Breast epithelium (tissue), 4 donors: Measurements from ENCODE around the gene SPATA6L. TPM values are rescaled to one million over a fixed set of nuclear protein-coding genes. Genes with fewer than 3 reads are reported as not detected.
"Not testable (repeated sequence)": the region's sequence is repeated elsewhere in the genome, so short reads cannot be mapped to it uniquely, and the experiment has no call there.

ENCODE experiments used
- DNase-seq, 2 donors: peaks; one replicate each; pipeline ENCODE4 v3.0.0-alpha.2; 2019; ENCODE audit warnings: low spot score in 2 of 2
- H3K27ac ChIP-seq, 2 donors: fragments of 200-600 bp; sonication (generic) in 1 of 2; one replicate each; pipeline ENCODE4 v1.5.1; 2016 to 2019; ENCODE audit warnings: mild to moderate bottlenecking in 1 of 2
- H3K27me3 ChIP-seq, 2 donors: fragments of 200-600 bp; sonication (generic) in 1 of 2; one replicate each; pipeline versions ENCODE4 v1.5.1 to v1.6.0; 2017 to 2019; ENCODE audit warnings: control low read depth in 1 of 2, mild to moderate bottlenecking in 1 of 2
- H3K36me3 ChIP-seq: fragments of 200-600 bp; one replicate; pipeline ENCODE4 v1.5.1; 2019
- H3K4me1 ChIP-seq, 2 donors: fragments of 200-600 bp; sonication (generic); one replicate each; pipeline ENCODE4 v1.5.1; 2016 to 2019; ENCODE audit warnings: control low read depth in 1 of 2
- H3K4me3 ChIP-seq, 3 donors: fragments of 200-600 bp; sonication (generic); 1 replicate in 2 of 3; 2 replicates in 1 of 3; pipeline ENCODE4 v1.5.1; 2016 to 2019; ENCODE audit warnings: mild to moderate bottlenecking in 3 of 3, moderate library complexity in 2 of 3
- H3K9me3 ChIP-seq, 2 donors: fragments of 200-600 bp; sonication (generic) in 1 of 2; one replicate each; pipeline ENCODE4 v1.5.1; 2016 to 2019; ENCODE audit warnings: control low read depth in 1 of 2
- CTCF ChIP-seq, 3 donors: fragments of 450-650 bp; IDR thresholded peaks; one replicate each; pipeline ENCODE4 v1.5.1; 2016 to 2017; ENCODE audit warnings: antibody characterized with exemption in 3 of 3, mild to moderate bottlenecking in 3 of 3, moderate library complexity in 3 of 3
- POLR2A ChIP-seq: fragments of 450-650 bp; IDR thresholded peaks from one replicate; pipeline ENCODE4 v1.6.1; 2016; ENCODE audit warnings: antibody characterized with exemption, mild to moderate bottlenecking, moderate library complexity
- POLR2AphosphoS5 ChIP-seq, 3 donors: sonication (generic); formaldehyde crosslinking; IDR thresholded peaks; one replicate each; pipeline ENCODE4 v1.6.1; 2017; ENCODE audit warnings: antibody characterized with exemption in 3 of 3
- intact Hi-C: fragments of 100-400 bp; cut with DNase I; formaldehyde crosslinking; loops from one replicate; pipeline ENCODE4 v1.15.1; 2023; ENCODE audit warnings: low total_unique reads
- total RNA-seq, 3 donors: library from RNA; depleted of rRNA; stranded (reverse); fragments of >200 nt; gene quantifications; one replicate each; pipeline ENCODE4 v1.1.0, GENCODE V29; 2016

SPATA6L gene
- total RNA-seq, 3 donors from 2014 or later = 1.4 to 22.5 (median 14.4) TPM

GRCh38 chr9:4614627-4615026, 51.7 kb downstream of the SPATA6L start:
- TF ChIP-seq POLR2AphosphoS5 (IDR thresholded peaks at IDR 0.05) = no peak
- TF ChIP-seq POLR2A = no peak
- H3K36me3 ChIP-seq = no peaks in the 10 kb centered on the region
- intact Hi-C loops = no loop called here
- no peak overlapping the region for H3K27ac ChIP-seq
- no peaks in the 10 kb centered on the region for H3K4me1 ChIP-seq
- H3K9me3 ChIP-seq = no peaks in the 10 kb centered on the region
- no peak for DNase-seq
- H3K27me3 ChIP-seq = no peaks in the 10 kb centered on the region
- no peak overlapping the region for H3K4me3 ChIP-seq

GRCh38 chr9:4606033-4606432, 60.2 kb downstream of the SPATA6L start:
- intact Hi-C loops, H3K4me3 ChIP-seq, DNase-seq, H3K27ac ChIP-seq, H3K27me3 ChIP-seq, H3K36me3 ChIP-seq, H3K4me1 ChIP-seq, H3K9me3 ChIP-seq: not testable (repeated sequence)

GRCh38 chr9:4604678-4605095, 61.6 kb downstream of the SPATA6L start:
- peak; percentile 48 to 58 for DNase-seq
- intact Hi-C loops = no loop called here

GRCh38 chr9:4603830-4604229, 62.5 kb downstream of the SPATA6L start:
- intact Hi-C loops = no loop called here
- no peaks in the 10 kb centered on the region for H3K9me3 ChIP-seq
- TF ChIP-seq POLR2A (no peak), POLR2AphosphoS5 (IDR thresholded peaks at IDR 0.05) (no peak), CTCF (IDR thresholded peaks at IDR 0.05) (no peak)
- no peak for DNase-seq
- no peak overlapping the region for H3K4me3 ChIP-seq
- H3K27me3 ChIP-seq = no peaks in the 10 kb centered on the region
- no peaks in the 10 kb centered on the region for H3K36me3 ChIP-seq
- no peaks in the 10 kb centered on the region for H3K4me1 ChIP-seq
- H3K27ac ChIP-seq = no peak overlapping the region

More at GRCh38 chr9:4604678-4605095, 61.6 kb downstream of the SPATA6L start:
- Histone ChIP-seq H3K27ac (no peak overlapping the region), H3K27me3 (no peaks in the 10 kb centered on the region), H3K4me1 (no peaks in the 10 kb centered on the region), H3K36me3 (no peaks in the 10 kb centered on the region), H3K4me3 (no peak overlapping the region), H3K9me3 (no peaks in the 10 kb centered on the region)
- peak; percentile 41 to 64 (median 64) for TF ChIP-seq CTCF (IDR thresholded peaks at IDR 0.05)
- TF ChIP-seq POLR2A = no peak
- TF ChIP-seq POLR2AphosphoS5 (IDR thresholded peaks at IDR 0.05) = no peak

GRCh38 chr9:4600368-4600767, 65.9 kb downstream of the SPATA6L start:
- intact Hi-C loops = no loop called here
- Histone ChIP-seq H3K36me3 (no peaks in the 10 kb centered on the region), H3K4me1 (peaks cover 0 to 7% of the 10 kb centered on the region in 2 donors), H3K27me3 (no peaks in the 10 kb centered on the region), H3K9me3 (no peaks in the 10 kb centered on the region), H3K27ac (no peak overlapping the region), H3K4me3 (no peak overlapping the region)
- DNase-seq = no peak
- TF ChIP-seq CTCF (IDR thresholded peaks at IDR 0.05) (no peak), POLR2AphosphoS5 (IDR thresholded peaks at IDR 0.05) (no peak), POLR2A (no peak)

GRCh38 chr9:4596165-4596922, 69.9 kb downstream of the SPATA6L start:
- peak overlapping the region; percentile 59 to 78 for H3K27ac ChIP-seq
- no peaks in the 10 kb centered on the region for H3K36me3 ChIP-seq
- no peaks in the 10 kb centered on the region for H3K9me3 ChIP-seq
- no peaks in the 10 kb centered on the region for H3K27me3 ChIP-seq
- DNase-seq = no peak
- TF ChIP-seq POLR2AphosphoS5 (IDR thresholded peaks at IDR 0.05) = no peak
- TF ChIP-seq POLR2A = no peak
- no peak for TF ChIP-seq CTCF (IDR thresholded peaks at IDR 0.05)
- H3K4me3 ChIP-seq = peak overlapping the region in 1 of 3 donors; percentile 2
- H3K4me1 ChIP-seq = peaks cover 0 to 7% of the 10 kb centered on the region in 2 donors
- intact Hi-C loops = no loop called here
